ENCODE data around the gene EPB41L2. TPM values are rescaled to one million over a fixed set of nuclear protein-coding genes. Genes with fewer than 3 reads are reported as not detected.

Gene EPB41L2
- total RNA-seq, 6 donors from 2014 or later: 68.7 to 201 (median 98.2) TPM

DNA sequence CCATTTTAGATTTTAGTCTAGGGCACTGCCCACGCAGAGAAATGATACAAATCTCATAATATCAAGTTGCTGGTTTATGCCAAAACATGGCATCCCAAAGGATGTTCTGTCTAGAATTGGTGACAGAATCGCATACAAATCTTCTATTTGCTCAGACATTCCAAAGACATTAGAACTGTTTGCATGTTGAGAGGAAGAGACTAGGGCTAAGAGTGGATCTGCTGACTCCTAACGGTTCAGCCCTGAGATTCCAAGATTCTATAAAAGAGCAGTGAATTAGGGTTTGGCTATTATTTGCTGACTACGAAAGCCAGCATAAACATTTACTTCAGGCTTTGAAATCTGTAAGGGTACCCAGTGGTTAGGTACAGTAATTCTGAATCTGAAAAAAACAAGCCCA is 3.6 kb downstream of the EPB41L2 start:
- Histone ChIP-seq H3K4me3 (no peak overlapping the region), H3K36me3 (no peaks in the 10 kb centered on the region), H3K9me3 (peaks cover 11 to 22% (median 15%) of the 10 kb centered on the region in 4 donors), H3K27ac (no peak overlapping the region), H3K4me1 (peaks cover 5 to 22% (median 10%) of the 10 kb centered on the region in 4 donors), H3K27me3 (no peaks in the 10 kb centered on the region)
- ATAC-seq (ENCODE audit: low FRiP score in 2 of 2) (peak in 1 of 2 donors; percentile 6), DNase-seq (no peak)
- TF ChIP-seq, protein P1, sequence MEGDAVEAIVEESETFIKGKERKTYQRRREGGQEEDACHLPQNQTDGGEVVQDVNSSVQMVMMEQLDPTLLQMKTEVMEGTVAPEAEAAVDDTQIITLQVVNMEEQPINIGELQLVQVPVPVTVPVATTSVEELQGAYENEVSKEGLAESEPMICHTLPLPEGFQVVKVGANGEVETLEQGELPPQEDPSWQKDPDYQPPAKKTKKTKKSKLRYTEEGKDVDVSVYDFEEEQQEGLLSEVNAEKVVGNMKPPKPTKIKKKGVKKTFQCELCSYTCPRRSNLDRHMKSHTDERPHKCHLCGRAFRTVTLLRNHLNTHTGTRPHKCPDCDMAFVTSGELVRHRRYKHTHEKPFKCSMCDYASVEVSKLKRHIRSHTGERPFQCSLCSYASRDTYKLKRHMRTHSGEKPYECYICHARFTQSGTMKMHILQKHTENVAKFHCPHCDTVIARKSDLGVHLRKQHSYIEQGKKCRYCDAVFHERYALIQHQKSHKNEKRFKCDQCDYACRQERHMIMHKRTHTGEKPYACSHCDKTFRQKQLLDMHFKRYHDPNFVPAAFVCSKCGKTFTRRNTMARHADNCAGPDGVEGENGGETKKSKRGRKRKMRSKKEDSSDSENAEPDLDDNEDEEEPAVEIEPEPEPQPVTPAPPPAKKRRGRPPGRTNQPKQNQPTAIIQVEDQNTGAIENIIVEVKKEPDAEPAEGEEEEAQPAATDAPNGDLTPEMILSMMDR (IDR thresholded peaks at IDR 0.05): no peak
- TF ChIP-seq POLR2AphosphoS5 (IDR thresholded peaks at IDR 0.05): no peak
- TF ChIP-seq EP300 (IDR thresholded peaks at IDR 0.05): no peak
- TF ChIP-seq POLR2A (IDR thresholded peaks at IDR 0.05): no peak
- WGBS, 2 donors: 84 to 86% methylated on average over 4 of the region's 4 CpGs

DNA sequence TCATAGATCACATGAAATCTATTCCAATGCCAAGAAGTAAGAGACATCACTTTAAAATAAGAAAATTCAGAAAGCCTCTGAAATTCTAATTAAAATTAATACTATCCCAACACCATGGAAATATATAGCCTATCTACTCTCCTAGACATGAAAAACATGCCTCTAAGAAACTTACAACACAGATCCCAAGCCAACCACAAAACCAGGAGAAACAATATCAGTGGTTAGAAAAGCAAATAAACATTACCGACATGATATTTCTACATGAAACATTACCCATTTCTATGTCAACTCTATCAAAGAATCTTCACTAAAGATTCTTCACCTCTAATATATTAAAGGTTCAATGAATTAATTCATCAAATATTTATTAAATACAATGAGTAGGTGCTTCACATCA is 4.8 kb downstream of the EPB41L2 start:
- Histone ChIP-seq H3K27ac (no peak overlapping the region), H3K4me3 (no peak overlapping the region), H3K27me3 (no peaks in the 10 kb centered on the region), H3K4me1 (peaks cover 0 to 17% (median 5%) of the 10 kb centered on the region in 4 donors), H3K9me3 (peaks cover 19 to 34% (median 27%) of the 10 kb centered on the region in 4 donors), H3K36me3 (no peaks in the 10 kb centered on the region)
- DNase-seq (no peak), ATAC-seq (ENCODE audit: low FRiP score in 2 of 2) (no peak)
- TF ChIP-seq, protein P1 (IDR thresholded peaks at IDR 0.05): no peak
- TF ChIP-seq POLR2AphosphoS5 (IDR thresholded peaks at IDR 0.05): no peak
- no peak for TF ChIP-seq POLR2A (IDR thresholded peaks at IDR 0.05)
- no peak for TF ChIP-seq EP300 (IDR thresholded peaks at IDR 0.05)
- WGBS, 2 donors: 71 to 88% methylated on average over 1 of the region's 1 CpG

DNA sequence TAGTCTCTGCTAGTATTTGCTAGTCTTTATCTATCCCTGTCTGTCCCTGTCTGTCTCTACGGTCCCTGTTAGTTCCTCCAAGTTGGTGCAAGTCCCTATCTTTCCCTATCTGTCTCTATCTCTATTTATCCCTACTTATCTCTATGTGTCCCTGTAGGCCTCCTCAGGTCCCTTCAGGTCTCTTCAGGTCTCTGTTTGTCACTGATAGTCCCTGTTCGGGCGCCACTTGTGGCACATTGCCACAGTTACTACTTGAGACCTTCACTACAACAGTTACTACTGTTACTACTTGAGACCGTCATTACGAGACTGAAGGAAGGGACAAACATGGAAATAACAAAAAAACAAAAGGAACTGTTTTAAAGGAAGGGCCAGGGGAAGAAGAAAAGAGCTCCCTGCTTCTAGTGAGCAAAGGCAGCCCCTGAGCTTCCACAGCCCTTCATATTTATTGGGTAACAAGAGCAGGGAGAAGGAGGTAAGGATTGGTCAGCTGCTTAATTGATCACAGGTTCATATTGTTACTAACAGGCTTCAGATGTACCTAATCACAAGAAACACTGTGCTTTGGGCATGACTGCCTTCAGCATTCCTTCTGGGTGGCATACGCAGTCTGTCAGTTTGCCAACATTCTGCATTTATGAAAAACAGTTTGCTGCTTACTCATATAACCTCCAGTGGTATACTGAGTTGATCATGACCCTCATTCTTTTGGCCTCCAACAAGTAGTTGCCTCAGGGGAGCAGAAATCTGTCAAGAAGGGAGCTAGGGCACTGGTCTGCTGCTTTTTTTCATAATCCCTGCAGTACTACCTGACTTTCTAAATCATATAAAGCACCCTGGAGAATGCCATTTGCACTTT is 8.4 kb downstream of the EPB41L2 start:
- no peaks in the 10 kb centered on the region for H3K4me1 ChIP-seq
- H3K4me3 ChIP-seq: no peak overlapping the region
- TF ChIP-seq POLR2AphosphoS5 (IDR thresholded peaks at IDR 0.05) (no peak), POLR2A (IDR thresholded peaks at IDR 0.05) (no peak), EP300 (IDR thresholded peaks at IDR 0.05) (no peak)
- TF ChIP-seq, protein P1 (IDR thresholded peaks at IDR 0.05): no peak
- H3K27me3 ChIP-seq: no peaks in the 10 kb centered on the region
- WGBS, 2 donors: 90 to 95% methylated on average over 6 of the region's 6 CpGs
- peaks cover 19 to 34% (median 27%) of the 10 kb centered on the region in 4 donors for H3K9me3 ChIP-seq
- ATAC-seq (ENCODE audit: low FRiP score in 2 of 2) (no peak), DNase-seq (no peak)
- H3K36me3 ChIP-seq: no peaks in the 10 kb centered on the region
- no peak overlapping the region for H3K27ac ChIP-seq

DNA sequence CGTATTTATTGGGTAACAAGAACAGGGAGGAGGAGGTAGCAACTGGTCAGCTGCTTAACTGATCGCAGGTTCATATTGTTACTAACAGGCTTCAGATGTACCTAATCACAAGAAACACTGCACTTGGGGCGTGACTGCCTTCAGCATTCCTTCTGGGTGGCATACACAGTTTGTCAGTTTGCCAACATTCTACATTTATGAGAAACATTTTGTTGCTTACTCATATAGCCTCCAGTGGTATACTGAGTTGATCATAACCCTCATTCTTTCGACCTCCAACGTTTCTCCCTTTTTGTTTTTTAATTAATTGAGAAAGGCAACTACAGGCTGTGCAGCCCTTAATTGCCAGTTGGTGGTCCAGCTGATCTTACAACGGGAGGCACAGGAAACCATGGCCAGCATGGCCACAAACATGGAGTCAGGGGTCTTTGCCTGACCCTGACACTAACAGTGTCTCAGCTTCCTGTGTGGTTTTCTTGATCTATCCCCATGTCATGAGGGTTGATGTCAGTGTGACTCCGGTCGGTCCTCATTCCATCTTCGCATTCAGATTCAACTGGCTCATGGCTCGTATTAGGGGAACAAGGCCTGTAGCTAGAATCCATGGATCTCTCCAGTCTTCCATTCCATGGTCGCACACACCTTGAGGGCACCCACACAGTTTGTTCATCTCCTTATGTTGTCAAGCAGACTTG is 9.4 kb downstream of the EPB41L2 start:
- Histone ChIP-seq H3K4me1 (no peaks in the 10 kb centered on the region), H3K27ac (no peak overlapping the region), H3K36me3 (no peaks in the 10 kb centered on the region), H3K4me3 (no peak overlapping the region), H3K9me3 (peaks cover 19 to 34% (median 27%) of the 10 kb centered on the region in 4 donors), H3K27me3 (no peaks in the 10 kb centered on the region)
- DNase-seq (no peak), ATAC-seq (ENCODE audit: low FRiP score in 2 of 2) (no peak)
- WGBS, 2 donors: 98 to 99% methylated on average over 11 of the region's 11 CpGs
- TF ChIP-seq, protein P1 (IDR thresholded peaks at IDR 0.05): no peak

Data from upper lobe of left lung (tissue), 6 donors.